HG03469 (cell line): ENCODE results near the gene AXIN1.
"Not testable (repeated sequence)": the region's sequence is repeated elsewhere in the genome, so short reads cannot be mapped to it uniquely, and the experiment has no call there.

Source experiments
- ATAC-seq: cut with Tn5 transposase; IDR thresholded peaks from one replicate; pipeline ENCODE4 v1.9.1; 2021; ENCODE audit warnings: mild to moderate bottlenecking, moderate library complexity, moderate number of reproducible peaks; ENCODE audit not compliant: unreplicated experiment

AXIN1 gene

GRCh38 chr16:354291-354881 is 1.9 kb upstream of the AXIN1 start:
- ATAC-seq = no peak

GRCh38 chr16:353404-354290 is 1.1 kb upstream of the AXIN1 start:
- ATAC-seq = no peak

GRCh38 chr16:351804-352520 is 561 bp downstream of the AXIN1 start:
- no peak for ATAC-seq

GRCh38 chr16:350203-350602 is 2.3 kb downstream of the AXIN1 start:
- ATAC-seq = no peak

- ATAC-seq = no peak
These were observed 3.3 kb downstream of the AXIN1 start for GRCh38 chr16:349211-349610.

- ATAC-seq = not testable (repeated sequence)
These were observed 4.0 kb downstream of the AXIN1 start for GRCh38 chr16:348495-348894.

- no peak for ATAC-seq
These were observed 5.3 kb downstream of the AXIN1 start for GRCh38 chr16:347203-347602.

- ATAC-seq = no peak
These were observed 5.9 kb downstream of the AXIN1 start for GRCh38 chr16:346587-346986.

GRCh38 chr16:345772-346171 is 6.8 kb downstream of the AXIN1 start:
- no peak for ATAC-seq

- ATAC-seq = no peak
These were observed 9.9 kb downstream of the AXIN1 start for GRCh38 chr16:342455-343213.

- ATAC-seq = not testable (repeated sequence)
These were observed 10.6 kb downstream of the AXIN1 start for GRCh38 chr16:341974-342336.

- ATAC-seq = not testable (repeated sequence)
These were observed 11.2 kb downstream of the AXIN1 start for GRCh38 chr16:341095-341973.

- no peak for ATAC-seq
These were observed 12.0 kb downstream of the AXIN1 start for GRCh38 chr16:340370-341091.

GRCh38 chr16:339680-340079 is 12.8 kb downstream of the AXIN1 start:
- no peak for ATAC-seq

- ATAC-seq = no peak
These were observed 14.4 kb downstream of the AXIN1 start for GRCh38 chr16:337975-338575.

- ATAC-seq = no peak
These were observed 15.1 kb downstream of the AXIN1 start for GRCh38 chr16:337437-337836.

GRCh38 chr16:336269-336668 is 16.3 kb downstream of the AXIN1 start:
- no peak for ATAC-seq

GRCh38 chr16:334861-335632 is 17.5 kb downstream of the AXIN1 start:
- not testable (repeated sequence) for ATAC-seq
